ENCODE measurements around the gene S1PR3.

DNA sequence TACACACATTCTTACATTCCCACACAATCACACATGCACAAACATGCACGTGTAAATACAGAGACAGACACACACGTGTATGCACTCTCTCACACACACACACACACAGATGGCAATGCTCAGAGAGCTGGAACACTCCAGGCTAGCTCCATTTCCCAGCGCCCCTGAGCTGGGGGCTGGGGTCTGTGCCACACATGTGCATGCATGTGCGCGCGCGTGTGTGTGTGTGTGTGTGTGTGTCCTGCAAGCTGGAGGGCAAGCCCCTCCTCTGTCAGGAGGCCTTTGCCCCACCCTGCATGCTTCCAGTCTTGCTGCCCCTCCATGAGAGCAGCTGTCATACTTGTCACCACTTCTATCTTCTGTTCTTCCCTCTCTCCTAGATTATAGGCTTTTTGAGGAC lies 16.6 kb upstream of the S1PR3 start:
- TF ChIP-seq, protein P1, sequence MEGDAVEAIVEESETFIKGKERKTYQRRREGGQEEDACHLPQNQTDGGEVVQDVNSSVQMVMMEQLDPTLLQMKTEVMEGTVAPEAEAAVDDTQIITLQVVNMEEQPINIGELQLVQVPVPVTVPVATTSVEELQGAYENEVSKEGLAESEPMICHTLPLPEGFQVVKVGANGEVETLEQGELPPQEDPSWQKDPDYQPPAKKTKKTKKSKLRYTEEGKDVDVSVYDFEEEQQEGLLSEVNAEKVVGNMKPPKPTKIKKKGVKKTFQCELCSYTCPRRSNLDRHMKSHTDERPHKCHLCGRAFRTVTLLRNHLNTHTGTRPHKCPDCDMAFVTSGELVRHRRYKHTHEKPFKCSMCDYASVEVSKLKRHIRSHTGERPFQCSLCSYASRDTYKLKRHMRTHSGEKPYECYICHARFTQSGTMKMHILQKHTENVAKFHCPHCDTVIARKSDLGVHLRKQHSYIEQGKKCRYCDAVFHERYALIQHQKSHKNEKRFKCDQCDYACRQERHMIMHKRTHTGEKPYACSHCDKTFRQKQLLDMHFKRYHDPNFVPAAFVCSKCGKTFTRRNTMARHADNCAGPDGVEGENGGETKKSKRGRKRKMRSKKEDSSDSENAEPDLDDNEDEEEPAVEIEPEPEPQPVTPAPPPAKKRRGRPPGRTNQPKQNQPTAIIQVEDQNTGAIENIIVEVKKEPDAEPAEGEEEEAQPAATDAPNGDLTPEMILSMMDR (conservative IDR thresholded peaks at IDR 0.05 in 1 of 2, IDR thresholded peaks at IDR 0.05 in 1 of 2; ENCODE audit: extremely low read depth in 1 of 2, insufficient read depth in 1 of 2, low read depth in 1 of 2, low read length in 2 of 2): no peak
- TF ChIP-seq EZH2 (IDR thresholded peaks at IDR 0.05; ENCODE audit: borderline replicate concordance, low read length): no peak
